ENCODE measurements around the gene ITGB1.
"Not testable (repeated sequence)": the region's sequence is repeated elsewhere in the genome, so short reads cannot be mapped to it uniquely, and the experiment has no call there.

Gene ITGB1

GRCh38 chr10:32929634-32930033, 28.4 kb downstream of the ITGB1 start:
- no peak for DNase-seq

GRCh38 chr10:32927750-32928149, 30.3 kb downstream of the ITGB1 start:
- no peak for DNase-seq

- no peak for DNase-seq
Measured at GRCh38 chr10:32923849-32924248, 34.2 kb downstream of the ITGB1 start.

GRCh38 chr10:32923134-32923533, 34.9 kb downstream of the ITGB1 start:
- no peak for DNase-seq

- DNase-seq = no peak
Measured at GRCh38 chr10:32922170-32922569, 35.9 kb downstream of the ITGB1 start.

GRCh38 chr10:32917817-32918216, 40.2 kb downstream of the ITGB1 start:
- not testable (repeated sequence) for DNase-seq

- DNase-seq = no peak
Measured at GRCh38 chr10:32911285-32912016, 46.6 kb downstream of the ITGB1 start.

GRCh38 chr10:32909970-32910369, 48.1 kb downstream of the ITGB1 start:
- not testable (repeated sequence) for DNase-seq

GRCh38 chr10:32909456-32909855, 48.6 kb downstream of the ITGB1 start:
- no peak for DNase-seq

GRCh38 chr10:32906595-32906994, 51.4 kb downstream of the ITGB1 start:
- no peak for DNase-seq

GRCh38 chr10:32905466-32905865, 52.6 kb downstream of the ITGB1 start:
- no peak for DNase-seq

- no peak for DNase-seq
Measured at GRCh38 chr10:32901815-32902214, 56.2 kb downstream of the ITGB1 start.

GRCh38 chr10:32895200-32895968, 62.6 kb downstream of the ITGB1 start:
- DNase-seq = not testable (repeated sequence)

- no peak for DNase-seq
Measured at GRCh38 chr10:32893916-32894664, 63.9 kb downstream of the ITGB1 start.

GRCh38 chr10:32893434-32893833, 64.6 kb downstream of the ITGB1 start:
- DNase-seq = no peak

- DNase-seq = no peak
Measured at GRCh38 chr10:32891261-32891660, 66.8 kb downstream of the ITGB1 start.

GRCh38 chr10:32890444-32890843, 67.6 kb downstream of the ITGB1 start:
- no peak for DNase-seq

- DNase-seq = no peak
Measured at GRCh38 chr10:32889631-32890212, 68.3 kb downstream of the ITGB1 start.

- DNase-seq = no peak
Measured at GRCh38 chr10:32888161-32888927, 69.7 kb downstream of the ITGB1 start.

- no peak for DNase-seq
Measured at GRCh38 chr10:32887481-32887880, 70.5 kb downstream of the ITGB1 start.

GRCh38 chr10:32882076-32882475, 76.0 kb downstream of the ITGB1 start:
- DNase-seq = no peak

- DNase-seq = no peak
Measured at GRCh38 chr10:32878646-32879045, 79.4 kb downstream of the ITGB1 start.
